GM12801 (cell line): ENCODE measurements around the gene FLT4.

Experiments
- CTCF ChIP-seq: IDR thresholded peaks from one replicate; pipeline ENCODE4 v1.5.1; 2011; ENCODE audit warnings: control low read depth; ENCODE audit not compliant: insufficient read length; ENCODE audit errors: extremely low read depth

Gene FLT4

GRCh38 chr5:180575571-180575970 lies 73.8 kb downstream of the FLT4 start:
- TF ChIP-seq CTCF = no peak

- no peak for TF ChIP-seq CTCF
Measured at GRCh38 chr5:180568914-180569313, 80.5 kb downstream of the FLT4 start.

GRCh38 chr5:180563994-180564393 lies 85.4 kb downstream of the FLT4 start:
- TF ChIP-seq CTCF = no peak

GRCh38 chr5:180558232-180558631 lies 91.2 kb downstream of the FLT4 start:
- TF ChIP-seq CTCF = no peak

- TF ChIP-seq CTCF = no peak
Measured at GRCh38 chr5:180557217-180557809, 92.1 kb downstream of the FLT4 start.

GRCh38 chr5:180555168-180555921 lies 94.1 kb downstream of the FLT4 start:
- no peak for TF ChIP-seq CTCF

GRCh38 chr5:180553530-180553929 lies 95.9 kb downstream of the FLT4 start:
- TF ChIP-seq CTCF = no peak
